Mesenchymal stem cell (in vitro differentiated cells and primary cell): ENCODE results near the gene STRN.

Experiments
- DNase-seq: peaks from one replicate; pipeline ENCODE4 v3.0.0-alpha.2; 2013
- H2AFZ ChIP-seq: one replicate; pipeline ENCODE4 v1.6.1; 2013; ENCODE audit warnings: low read depth, mild to moderate bottlenecking, control low read depth, inconsistent platforms, low read length, moderate library complexity
- H2AK5ac ChIP-seq: 2 replicates; pipeline ENCODE4 v1.6.1; 2013; ENCODE audit warnings: low read length, moderate library complexity, mild to moderate bottlenecking, inconsistent platforms; ENCODE audit not compliant: severe bottlenecking
- H2BK120ac ChIP-seq: one replicate; pipeline ENCODE4 v1.6.1; 2013; ENCODE audit warnings: low read depth, mild to moderate bottlenecking, inconsistent platforms, low read length, moderate library complexity
- H2BK12ac ChIP-seq, 2 experiments: one replicate each; pipeline ENCODE4 v1.6.1; 2013; ENCODE audit warnings: inconsistent platforms in 2 of 2, low read length in 2 of 2, mild to moderate bottlenecking in 2 of 2, moderate library complexity in 2 of 2, control low read depth in 1 of 2
- H2BK15ac ChIP-seq: one replicate; pipeline ENCODE4 v1.6.1; 2013; ENCODE audit warnings: mild to moderate bottlenecking, low read depth, inconsistent platforms; ENCODE audit not compliant: poor library complexity, severe bottlenecking
- H2BK5ac ChIP-seq: 2 replicates; pipeline ENCODE4 v1.6.1; 2013; ENCODE audit warnings: low read depth, mild to moderate bottlenecking, low read length, control low read depth, inconsistent platforms; ENCODE audit not compliant: poor library complexity, severe bottlenecking
- H3K14ac ChIP-seq, 2 experiments: one replicate each; pipeline ENCODE4 v1.6.1; 2013; ENCODE audit warnings: inconsistent platforms in 2 of 2, low read length in 2 of 2, control low read depth in 1 of 2, mild to moderate bottlenecking in 1 of 2, moderate library complexity in 1 of 2
- H3K18ac ChIP-seq, 2 experiments: one replicate each; pipeline ENCODE4 v1.6.1; 2013; ENCODE audit warnings: inconsistent platforms in 2 of 2, low read length in 2 of 2, control low read depth in 1 of 2, low read depth in 1 of 2, mild to moderate bottlenecking in 1 of 2
- H3K23ac ChIP-seq, 2 experiments: one replicate each; pipeline ENCODE4 v1.6.1; 2013; ENCODE audit warnings: inconsistent platforms in 2 of 2, low read length in 2 of 2, mild to moderate bottlenecking in 2 of 2, moderate library complexity in 2 of 2, control low read depth in 1 of 2
- H3K27ac ChIP-seq: 2 replicates; pipeline ENCODE4 v1.5.1; 2013; ENCODE audit warnings: mild to moderate bottlenecking, moderate library complexity, low read length, control low read depth, inconsistent platforms; ENCODE audit not compliant: poor library complexity, severe bottlenecking
- H3K27me3 ChIP-seq, 2 experiments: 2 replicates each; pipeline versions ENCODE4 v1.6.1 to v1.7.0; 2013; ENCODE audit warnings: low read length in 2 of 2, mild to moderate bottlenecking in 2 of 2, moderate library complexity in 2 of 2, control low read depth in 1 of 2, inconsistent platforms in 1 of 2; ENCODE audit not compliant: control insufficient read depth in 1 of 2, insufficient read depth in 1 of 2
- H3K36me3 ChIP-seq, 2 experiments: 2 replicates each; pipeline versions ENCODE4 v1.6.1 to v1.7.0; 2013; ENCODE audit warnings: low read length in 2 of 2, control low read depth in 1 of 2, inconsistent platforms in 1 of 2, low read depth in 1 of 2, mild to moderate bottlenecking in 1 of 2; ENCODE audit not compliant: insufficient read depth in 2 of 2, control insufficient read depth in 1 of 2
- H3K4ac ChIP-seq, 2 experiments: one replicate each; pipeline ENCODE4 v1.6.1; 2013; ENCODE audit warnings: inconsistent platforms in 2 of 2, low read length in 2 of 2, mild to moderate bottlenecking in 2 of 2, moderate library complexity in 2 of 2, control low read depth in 1 of 2, low read depth in 1 of 2
- H3K4me1 ChIP-seq: 2 replicates; pipeline ENCODE4 v1.6.1; 2013; ENCODE audit warnings: low read depth, low read length, control low read depth; ENCODE audit not compliant: control insufficient read depth, insufficient read depth
- H3K4me2 ChIP-seq: 2 replicates; pipeline ENCODE4 v1.6.1; 2013; ENCODE audit warnings: low read length, mild to moderate bottlenecking, inconsistent platforms; ENCODE audit not compliant: poor library complexity, severe bottlenecking
- H3K4me3 ChIP-seq, 2 experiments: 2 replicates each; pipeline versions ENCODE4 v1.5.1 to v1.7.0; 2013; ENCODE audit warnings: low read length in 2 of 2, mild to moderate bottlenecking in 2 of 2, control low read depth in 1 of 2, low read depth in 1 of 2; ENCODE audit not compliant: insufficient read depth in 1 of 2
- H3K79me1 ChIP-seq: replicated peaks from 2 replicates; pipeline ENCODE4 v1.6.1; 2013; ENCODE audit warnings: mild to moderate bottlenecking, control low read depth, low read length, inconsistent platforms; ENCODE audit not compliant: poor library complexity, severe bottlenecking
- H3K9ac ChIP-seq: 2 replicates; pipeline ENCODE4 v1.7.0; 2013; ENCODE audit warnings: mild to moderate bottlenecking, low read length, moderate library complexity
- H3K9me3 ChIP-seq: 2 replicates; pipeline ENCODE4 v1.7.0; 2013; ENCODE audit warnings: mild to moderate bottlenecking, low read length; ENCODE audit not compliant: control insufficient read depth
- H4K8ac ChIP-seq: one replicate; pipeline ENCODE4 v1.6.1; 2013; ENCODE audit warnings: inconsistent platforms, mild to moderate bottlenecking, low read length, moderate library complexity
- H4K91ac ChIP-seq: one replicate; pipeline ENCODE4 v1.6.1; 2013; ENCODE audit warnings: mild to moderate bottlenecking, low read length, inconsistent platforms
- WGBS: methylation state at CpG from one replicate; pipeline ENCODE4 v1.1.7; 2013; ENCODE audit warnings: mixed read lengths; 5-methylcytosine and 5-hydroxymethylcytosine counted together

The STRN gene

DNA sequence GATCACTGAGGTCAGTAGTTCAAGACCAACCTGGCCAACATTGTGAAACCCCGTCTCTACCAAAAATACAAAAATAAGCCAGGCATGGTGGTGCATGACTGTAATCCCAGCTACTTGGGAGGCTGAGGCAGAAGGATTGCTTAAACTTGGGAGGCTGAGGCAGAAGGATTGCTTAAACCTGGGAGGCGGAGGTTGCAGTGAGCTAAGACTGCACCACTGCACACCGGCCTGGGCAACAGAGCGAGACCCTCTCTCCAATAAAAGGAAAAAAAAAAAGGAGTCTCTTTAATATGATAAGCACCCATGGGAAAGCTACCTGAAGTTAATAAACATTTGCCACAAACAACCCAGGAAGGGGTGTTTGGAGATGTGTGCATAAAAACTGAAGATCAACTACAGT lies 2.6 kb downstream of the STRN start:
- Histone ChIP-seq H3K4me3 (no peak overlapping the region), H3K9me3 (no peaks in the 10 kb centered on the region), H4K91ac (no peak overlapping the region), H3K14ac (no peak overlapping the region), H4K8ac (no peak overlapping the region), H3K79me1 (peaks cover 12% of the 10 kb centered on the region), H2BK15ac (no peak overlapping the region), H3K18ac (no peak overlapping the region), H3K4ac (no peak overlapping the region), H2BK5ac (no peak overlapping the region), H2BK12ac (no peak overlapping the region), H2AFZ (no peak overlapping the region), H3K27me3 (no peaks in the 10 kb centered on the region), H3K9ac (no peak overlapping the region), H3K4me1 (peaks cover 2% of the 10 kb centered on the region), H3K36me3 (no peaks in the 10 kb centered on the region), H3K27ac (no peak overlapping the region), H3K23ac (no peak overlapping the region), H2AK5ac (no peak overlapping the region), H2BK120ac (no peak overlapping the region), H3K4me2 (no peak overlapping the region)
- DNase-seq: no peak
- 100% methylated on average over 1 of the region's 4 CpGs for WGBS

- DNase-seq: no peak
- Histone ChIP-seq H4K8ac (no peak overlapping the region), H2BK15ac (no peak overlapping the region), H2BK120ac (no peak overlapping the region), H4K91ac (no peak overlapping the region), H2AK5ac (no peak overlapping the region), H2BK5ac (no peak overlapping the region), H3K23ac (no peak overlapping the region), H3K14ac (no peak overlapping the region), H2AFZ (no peak overlapping the region), H3K4ac (no peak overlapping the region), H3K4me1 (peaks cover 2% of the 10 kb centered on the region), H3K18ac (no peak overlapping the region), H2BK12ac (no peak overlapping the region), H3K4me2 (no peak overlapping the region), H3K4me3 (no peak overlapping the region), H3K79me1 (peaks cover 14% of the 10 kb centered on the region), H3K9me3 (no peaks in the 10 kb centered on the region), H3K36me3 (no peaks in the 10 kb centered on the region), H3K27ac (no peak overlapping the region), H3K27me3 (no peaks in the 10 kb centered on the region), H3K9ac (no peak overlapping the region)
- WGBS: 65% methylated on average over 1 of the region's 4 CpGs
These were observed 3.2 kb downstream of the STRN start for GRCh38 chr2:36963106-36963505.

DNA sequence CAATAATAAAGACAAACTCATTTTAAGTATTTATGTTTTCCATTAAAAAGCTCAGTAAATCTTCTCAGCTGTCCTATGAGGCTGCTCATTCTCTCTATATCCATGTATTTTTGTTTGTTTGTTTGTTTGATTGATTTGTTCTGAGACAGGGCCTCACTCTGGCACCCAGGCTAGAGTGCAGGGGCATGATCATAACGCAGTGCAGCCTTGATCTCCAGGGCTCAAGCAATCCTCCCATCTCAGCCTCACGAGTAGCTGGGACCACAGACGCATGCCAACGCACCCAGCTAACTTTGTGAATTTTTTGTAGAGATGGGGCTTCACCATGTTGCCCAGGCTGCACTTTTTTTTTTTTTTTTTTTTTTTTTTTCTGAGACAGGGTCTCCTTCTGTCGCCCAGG lies 5.6 kb downstream of the STRN start:
- 95% methylated on average over 4 of the region's 5 CpGs for WGBS
- Histone ChIP-seq H3K27me3 (no peaks in the 10 kb centered on the region), H2BK5ac (no peak overlapping the region), H2BK12ac (no peak overlapping the region), H2AK5ac (no peak overlapping the region), H3K14ac (no peak overlapping the region), H3K4ac (no peak overlapping the region), H3K18ac (no peak overlapping the region), H3K9ac (no peak overlapping the region), H3K9me3 (no peaks in the 10 kb centered on the region), H3K36me3 (no peaks in the 10 kb centered on the region), H3K4me3 (no peak overlapping the region), H2BK120ac (no peak overlapping the region), H3K4me2 (no peak overlapping the region), H4K8ac (no peak overlapping the region), H2BK15ac (no peak overlapping the region), H4K91ac (no peak overlapping the region), H2AFZ (no peak overlapping the region), H3K27ac (no peak overlapping the region), H3K4me1 (peaks cover 2% of the 10 kb centered on the region), H3K79me1 (peaks cover 18% of the 10 kb centered on the region), H3K23ac (no peak overlapping the region)
- no peak for DNase-seq

DNA sequence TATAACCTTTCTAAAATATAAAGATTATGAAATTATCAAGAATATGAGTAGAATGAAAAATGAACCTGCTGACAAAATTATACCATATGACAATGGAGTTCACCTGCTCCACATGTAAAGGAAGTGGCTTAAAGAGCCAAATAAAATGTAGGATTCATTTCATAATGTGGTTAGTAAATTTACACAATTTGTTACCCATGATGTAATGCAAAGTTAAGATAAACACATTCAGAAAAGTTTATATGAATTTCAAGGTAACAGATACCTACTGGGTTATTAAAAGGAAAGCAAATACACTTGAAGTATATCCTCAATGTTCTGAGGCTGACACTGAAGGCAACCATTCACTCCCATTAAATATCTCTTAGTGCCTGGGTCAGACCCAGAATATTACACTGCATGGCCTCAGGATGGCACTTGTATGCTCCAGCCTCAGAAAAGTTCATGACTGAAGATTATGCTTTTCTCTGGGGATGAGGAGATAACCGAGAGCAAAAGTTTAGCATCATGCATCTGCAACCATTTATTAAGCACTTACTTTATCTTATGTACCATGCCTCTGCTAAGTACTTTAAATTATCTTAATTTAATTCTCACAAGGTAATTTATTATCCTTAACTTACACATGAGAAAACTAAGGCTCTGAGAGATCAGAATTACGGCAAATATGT lies 6.2 kb downstream of the STRN start:
- no peak overlapping the region for H3K9ac ChIP-seq
- H3K4ac ChIP-seq: no peak overlapping the region
- H2AK5ac ChIP-seq: no peak overlapping the region
- no peaks in the 10 kb centered on the region for H3K36me3 ChIP-seq
- H3K27ac ChIP-seq: no peak overlapping the region
- no peak overlapping the region for H3K4me3 ChIP-seq
- no peak overlapping the region for H3K23ac ChIP-seq
- peaks cover 18% of the 10 kb centered on the region for H3K79me1 ChIP-seq
- H3K4me1 ChIP-seq: peaks cover 2% of the 10 kb centered on the region
- no peak overlapping the region for H4K91ac ChIP-seq
- H3K9me3 ChIP-seq: no peaks in the 10 kb centered on the region
- H3K14ac ChIP-seq: no peak overlapping the region
- no peak overlapping the region for H2BK12ac ChIP-seq
- DNase-seq: no peak
- no peak overlapping the region for H3K4me2 ChIP-seq
- no peak overlapping the region for H2BK15ac ChIP-seq
- no peak overlapping the region for H2AFZ ChIP-seq
- H2BK120ac ChIP-seq: no peak overlapping the region
- no peaks in the 10 kb centered on the region for H3K27me3 ChIP-seq
- H4K8ac ChIP-seq: no peak overlapping the region
- no peak overlapping the region for H3K18ac ChIP-seq
- no peak overlapping the region for H2BK5ac ChIP-seq
- WGBS: no CpG with 5 or more reads among the region's 2 CpGs
